Thoracic aorta (tissue), 2 donors: Measurements from ENCODE around the gene AOPEP. TPM values are rescaled to one million over a fixed set of nuclear protein-coding genes. Genes with fewer than 3 reads are reported as not detected.

ENCODE experiments used
- ATAC-seq: fragments of 150-250 bp; one replicate; pipeline ENCODE4 v1.8.0; 2017; ENCODE audit warnings: low read depth; ENCODE audit not compliant: insufficient number of reproducible peaks, low FRiP score
- DNase-seq: peaks from one replicate; pipeline ENCODE4 v3.0.0-alpha.2; 2020; ENCODE audit warnings: low spot score
- H3K27ac ChIP-seq, 2 donors: fragments of 200-600 bp; sonication (generic); 1 replicate in 1 of 2; 2 replicates in 1 of 2; pipeline ENCODE4 v1.5.1; 2016; ENCODE audit warnings: mild to moderate bottlenecking in 2 of 2, moderate library complexity in 2 of 2
- H3K27me3 ChIP-seq: fragments of 200-600 bp; sonication (generic); replicated peaks from 2 replicates; pipeline ENCODE4 v1.6.0; 2016; ENCODE audit warnings: mild to moderate bottlenecking; ENCODE audit not compliant: insufficient read depth
- H3K36me3 ChIP-seq: fragments of 200-600 bp; sonication (generic); one replicate; pipeline ENCODE4 v1.5.1; 2016
- H3K4me1 ChIP-seq, 2 donors: fragments of 200-600 bp; sonication (generic); 1 replicate in 1 of 2; 2 replicates in 1 of 2; pipeline versions ENCODE4 v1.5.1 to v1.6.0; 2016; ENCODE audit warnings: low read depth in 2 of 2, mild to moderate bottlenecking in 1 of 2; ENCODE audit not compliant: control insufficient read depth in 1 of 2
- H3K4me3 ChIP-seq: fragments of 200-600 bp; sonication (generic); 2 replicates; pipeline ENCODE4 v1.5.1; 2016; ENCODE audit warnings: mild to moderate bottlenecking
- H3K9me3 ChIP-seq: fragments of 200-600 bp; sonication (generic); 2 replicates; pipeline ENCODE4 v1.5.1; 2016
- CTCF ChIP-seq: fragments of 200-600 bp; sonication (generic); IDR thresholded peaks from one replicate; pipeline ENCODE4 v1.5.1; 2019; ENCODE audit warnings: antibody characterized with exemption
- total RNA-seq, 2 donors: library from RNA; depleted of rRNA; stranded (reverse); fragments of >200 nt; gene quantifications; one replicate each; pipeline versions ENCODE4 v1.1.0 to v1.2.3, GENCODE V29; 2016

The AOPEP gene
- total RNA-seq, 2 donors from 2014 or later, result 494 to 668 TPM

- no peak overlapping the region for H3K27ac ChIP-seq
- TF ChIP-seq CTCF, result no peak
- no peak for ATAC-seq
Measured at GRCh38 chr9:94746541-94747370, 20.3 kb downstream of the AOPEP start.

GRCh38 chr9:94754976-94755475, 28.5 kb downstream of the AOPEP start:
- H3K27ac ChIP-seq, result no peak overlapping the region
- TF ChIP-seq CTCF, result no peak
- H3K4me1 ChIP-seq, result no peaks in the 10 kb centered on the region
- ATAC-seq (no peak), DNase-seq (no peak)
- H3K27me3 ChIP-seq, result no peaks in the 10 kb centered on the region
- H3K9me3 ChIP-seq, result no peaks in the 10 kb centered on the region
- H3K36me3 ChIP-seq, result no peaks in the 10 kb centered on the region
- H3K4me3 ChIP-seq, result no peak overlapping the region

More at GRCh38 chr9:94746541-94747370, 20.3 kb downstream of the AOPEP start:
- no peaks in the 10 kb centered on the region for H3K4me1 ChIP-seq
- no peak for DNase-seq
- peaks cover 9% of the 10 kb centered on the region for H3K9me3 ChIP-seq
- no peaks in the 10 kb centered on the region for H3K27me3 ChIP-seq
- H3K4me3 ChIP-seq, result no peak overlapping the region
- no peaks in the 10 kb centered on the region for H3K36me3 ChIP-seq

- Histone ChIP-seq H3K36me3 (peaks cover 5% of the 10 kb centered on the region), H3K27ac (no peak overlapping the region), H3K4me3 (no peak overlapping the region), H3K9me3 (no peaks in the 10 kb centered on the region), H3K27me3 (no peaks in the 10 kb centered on the region), H3K4me1 (no peaks in the 10 kb centered on the region)
- ATAC-seq (no peak), DNase-seq (no peak)
- TF ChIP-seq CTCF, result no peak
Measured at GRCh38 chr9:94757158-94757557, 30.7 kb downstream of the AOPEP start.

- TF ChIP-seq CTCF, result no peak
- H3K4me1 ChIP-seq, result no peaks in the 10 kb centered on the region
- ATAC-seq (no peak), DNase-seq (no peak)
- H3K9me3 ChIP-seq, result no peaks in the 10 kb centered on the region
- no peak overlapping the region for H3K27ac ChIP-seq
- no peaks in the 10 kb centered on the region for H3K27me3 ChIP-seq
- H3K36me3 ChIP-seq, result peaks cover 5% of the 10 kb centered on the region
- H3K4me3 ChIP-seq, result no peak overlapping the region
Measured at GRCh38 chr9:94758031-94758430, 31.5 kb downstream of the AOPEP start.

GRCh38 chr9:94758880-94759279, 32.4 kb downstream of the AOPEP start:
- ATAC-seq, result no peak
- Histone ChIP-seq H3K27ac (no peak overlapping the region), H3K36me3 (peaks cover 5% of the 10 kb centered on the region), H3K4me3 (no peak overlapping the region), H3K9me3 (no peaks in the 10 kb centered on the region), H3K4me1 (no peaks in the 10 kb centered on the region), H3K27me3 (no peaks in the 10 kb centered on the region)
- no peak for TF ChIP-seq CTCF
- DNase-seq, result no peak
